ENCODE measurements around the gene ARHGAP9.

- no peak for TF ChIP-seq CTCF (IDR thresholded peaks at IDR 0.05)
- no peak for TF ChIP-seq POLR2AphosphoS5 (IDR thresholded peaks at IDR 0.05)
- no peak for TF ChIP-seq POLR2A (IDR thresholded peaks at IDR 0.05)
- no peak for TF ChIP-seq EP300 (IDR thresholded peaks at IDR 0.05)
Measured at GRCh38 chr12:57490126-57490525, 10.5 kb upstream of the ARHGAP9 start.

Measured in suprapubic skin (tissue), 4 donors.